Epithelial cell of proximal tubule (primary cell): ENCODE results near the gene ZNF594. TPM values are rescaled to one million over a fixed set of nuclear protein-coding genes. Genes with fewer than 3 reads are reported as not detected.
"Not testable (repeated sequence)": the region's sequence is repeated elsewhere in the genome, so short reads cannot be mapped to it uniquely, and the experiment has no call there.

ENCODE experiments used
- DNase-seq: peaks from one replicate; pipeline ENCODE4 v3.0.0-alpha.2; 2011; ENCODE audit warnings: low read depth
- H3K4me3 ChIP-seq: 2 replicates; pipeline ENCODE4 v1.5.1; 2011; ENCODE audit warnings: low read depth, mild to moderate bottlenecking, low read length
- total RNA-seq: library from RNA; depleted of rRNA; stranded (reverse); fragments of >200 nt; gene quantifications from 2 replicates; pipeline ENCODE4 v1.2.3, GENCODE V29; 2015
- TF ChIP-seq, protein P1 (sequence below): conservative IDR thresholded peaks from 2 replicates; pipeline ENCODE4 v1.5.1; 2012; ENCODE audit warnings: low read depth, mild to moderate bottlenecking, low read length

The ZNF594 gene
- total RNA-seq, 1 donor from 2014 or later = 1.7 TPM

DNA sequence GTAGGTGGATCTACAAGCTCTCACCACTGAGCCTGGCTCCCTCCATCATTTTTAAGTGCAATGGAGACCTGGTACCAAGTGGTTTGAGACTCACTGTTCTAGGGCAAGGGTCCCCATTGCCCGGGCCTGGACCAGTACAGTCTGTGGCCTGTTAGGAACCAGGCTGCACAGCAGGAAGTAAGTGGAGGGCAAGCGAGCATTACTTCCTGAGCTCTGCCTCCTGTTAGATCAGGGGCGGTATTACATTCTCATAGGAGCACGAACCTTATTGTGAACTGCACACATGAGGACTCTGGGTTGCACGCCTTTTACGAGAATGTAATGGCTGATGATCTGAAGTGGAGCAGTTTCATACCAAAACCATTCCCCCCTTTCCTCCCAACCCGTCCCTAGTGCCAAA is 6.8 kb upstream of the ZNF594 start:
- DNase-seq = no peak
- TF ChIP-seq, protein P1, sequence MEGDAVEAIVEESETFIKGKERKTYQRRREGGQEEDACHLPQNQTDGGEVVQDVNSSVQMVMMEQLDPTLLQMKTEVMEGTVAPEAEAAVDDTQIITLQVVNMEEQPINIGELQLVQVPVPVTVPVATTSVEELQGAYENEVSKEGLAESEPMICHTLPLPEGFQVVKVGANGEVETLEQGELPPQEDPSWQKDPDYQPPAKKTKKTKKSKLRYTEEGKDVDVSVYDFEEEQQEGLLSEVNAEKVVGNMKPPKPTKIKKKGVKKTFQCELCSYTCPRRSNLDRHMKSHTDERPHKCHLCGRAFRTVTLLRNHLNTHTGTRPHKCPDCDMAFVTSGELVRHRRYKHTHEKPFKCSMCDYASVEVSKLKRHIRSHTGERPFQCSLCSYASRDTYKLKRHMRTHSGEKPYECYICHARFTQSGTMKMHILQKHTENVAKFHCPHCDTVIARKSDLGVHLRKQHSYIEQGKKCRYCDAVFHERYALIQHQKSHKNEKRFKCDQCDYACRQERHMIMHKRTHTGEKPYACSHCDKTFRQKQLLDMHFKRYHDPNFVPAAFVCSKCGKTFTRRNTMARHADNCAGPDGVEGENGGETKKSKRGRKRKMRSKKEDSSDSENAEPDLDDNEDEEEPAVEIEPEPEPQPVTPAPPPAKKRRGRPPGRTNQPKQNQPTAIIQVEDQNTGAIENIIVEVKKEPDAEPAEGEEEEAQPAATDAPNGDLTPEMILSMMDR = no peak
- no peak overlapping the region for H3K4me3 ChIP-seq

DNA sequence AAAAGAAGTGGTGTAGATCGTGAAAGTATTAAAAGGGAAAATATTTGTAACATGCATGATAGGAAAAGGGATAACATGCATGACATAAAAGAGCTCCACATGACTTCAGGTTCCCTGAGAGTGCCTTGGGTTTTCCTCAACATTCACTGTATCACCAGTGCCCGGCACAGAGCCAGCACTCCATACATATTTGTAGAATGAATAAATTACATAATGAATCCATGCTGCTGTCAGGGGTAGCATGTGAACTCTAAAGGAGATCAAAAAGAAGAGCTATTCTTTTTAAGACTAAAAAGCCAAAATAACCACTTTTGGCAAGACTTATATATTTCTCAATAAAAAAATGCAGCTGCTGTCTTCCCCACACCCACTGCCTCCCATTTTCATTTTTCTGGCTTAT is 2.7 kb upstream of the ZNF594 start:
- H3K4me3 ChIP-seq = no peak overlapping the region
- TF ChIP-seq, protein P1 = no peak
- DNase-seq = no peak

DNA sequence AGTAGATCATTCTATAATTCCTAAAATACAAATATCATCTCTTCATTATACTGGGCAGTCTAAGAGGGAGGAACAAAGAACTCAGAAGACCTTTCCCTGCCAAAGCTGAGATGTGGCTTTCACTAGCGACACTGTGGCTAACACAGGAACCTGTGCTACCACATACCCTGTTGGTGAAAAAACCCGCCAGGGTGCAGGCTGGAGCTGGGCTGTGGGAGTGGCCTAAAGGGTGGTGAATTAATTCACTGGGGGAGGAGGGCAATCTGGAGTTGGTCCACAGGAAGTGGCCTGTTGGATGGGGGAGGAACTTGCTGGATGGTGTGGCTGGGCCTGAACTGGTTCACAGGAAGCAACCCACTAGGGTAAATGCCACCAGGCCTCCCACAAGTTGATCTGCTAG is 7.4 kb downstream of the ZNF594 start:
- H3K4me3 ChIP-seq = no peak overlapping the region
- TF ChIP-seq, protein P1 = no peak
- DNase-seq = no peak

DNA sequence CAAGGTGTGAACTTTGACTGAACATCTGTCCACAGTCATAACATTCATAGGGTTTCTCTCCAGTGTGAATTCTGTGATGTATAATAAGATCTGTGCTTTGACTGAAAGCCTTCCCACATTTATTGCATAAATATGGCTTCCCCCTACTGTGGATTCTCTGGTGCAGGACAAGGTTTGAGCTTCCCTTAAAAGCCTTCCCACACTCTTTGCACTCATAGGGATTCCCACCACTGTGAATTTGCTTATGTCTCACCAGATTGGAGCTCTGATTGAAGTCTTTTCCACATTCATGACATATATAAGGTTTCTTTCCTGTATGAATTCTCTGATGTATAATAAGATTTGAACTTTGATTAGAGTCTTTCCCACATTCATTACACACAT is 8.3 kb downstream of the ZNF594 start:
- TF ChIP-seq, protein P1 = no peak
- no peak overlapping the region for H3K4me3 ChIP-seq
- DNase-seq = no peak

DNA sequence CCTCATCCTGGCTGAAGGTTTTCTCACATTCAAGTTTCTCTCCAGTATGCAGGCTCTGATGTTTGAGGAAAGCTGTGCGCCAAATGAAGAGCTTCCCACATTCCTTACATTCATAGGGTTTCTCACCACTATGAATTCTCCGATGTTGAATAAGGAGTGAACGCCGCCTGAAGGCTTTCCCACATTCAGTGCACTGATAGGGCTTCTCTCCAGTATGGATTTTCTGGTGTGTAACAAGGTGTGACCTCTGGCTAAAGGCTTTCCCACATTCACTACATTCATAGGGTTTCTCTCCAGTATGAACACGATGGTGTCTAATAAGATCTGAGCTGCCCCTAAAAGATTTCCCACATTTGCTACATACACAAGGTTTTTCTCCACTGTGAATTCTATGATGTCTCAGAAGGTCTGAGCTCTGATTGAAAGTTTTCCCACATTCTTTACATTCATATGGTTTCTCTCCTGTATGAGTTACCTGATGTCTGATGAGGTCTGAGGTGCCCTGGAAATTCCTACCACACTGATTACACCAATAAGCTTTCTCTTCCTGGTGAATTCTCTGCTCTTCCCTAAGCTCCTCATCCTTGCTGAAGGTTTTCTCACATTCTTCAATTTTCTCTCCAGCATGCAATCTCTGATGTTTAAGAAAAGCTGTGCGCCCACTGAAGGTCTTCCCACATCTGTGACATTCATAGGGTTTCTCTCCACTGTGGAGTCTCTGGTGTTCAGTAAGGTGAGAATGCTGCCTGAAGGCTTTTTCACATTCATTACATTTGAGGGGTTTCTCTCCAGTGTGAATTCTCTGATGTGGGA is 8.9 kb downstream of the ZNF594 start:
- TF ChIP-seq, protein P1 = no peak
- DNase-seq = no peak

DNA sequence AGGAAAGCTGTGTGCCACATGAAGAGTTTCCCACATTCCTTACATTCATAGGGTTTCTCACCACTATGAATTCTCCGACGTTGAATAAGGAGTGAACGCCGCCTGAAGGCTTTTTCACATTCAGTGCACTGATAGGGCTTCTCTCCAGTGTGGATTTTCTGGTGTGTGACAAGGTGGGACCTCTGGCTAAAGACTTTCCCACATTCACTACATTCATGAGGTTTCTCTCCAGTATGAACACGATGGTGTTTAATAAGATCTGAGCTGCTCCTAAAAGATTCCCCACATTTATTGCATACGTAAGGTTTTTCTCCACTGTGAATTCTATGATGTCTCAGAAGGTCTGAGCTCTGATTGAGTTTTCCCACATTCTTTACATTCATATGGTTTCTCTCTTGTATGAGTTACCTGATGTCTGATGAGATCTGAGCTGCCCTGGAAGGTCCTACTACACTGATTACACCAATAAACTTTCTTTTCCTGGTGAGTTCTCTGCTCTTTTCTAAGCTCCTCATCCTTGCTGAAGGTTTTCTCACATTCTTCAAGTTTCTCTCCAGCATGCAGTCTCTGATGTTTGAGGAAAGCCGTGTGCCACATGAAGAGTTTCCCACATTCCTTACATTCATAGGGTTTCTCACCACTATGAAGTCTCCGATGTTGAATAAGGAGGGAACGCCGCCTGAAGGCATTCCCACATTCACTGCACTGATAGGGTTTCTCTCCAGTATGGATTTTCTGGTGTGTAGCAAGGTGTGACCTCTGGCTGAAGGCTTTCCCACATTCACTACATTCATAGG is 10.0 kb downstream of the ZNF594 start:
- no peak for DNase-seq
- H3K4me3 ChIP-seq = no peak overlapping the region
- TF ChIP-seq, protein P1 = no peak

More for the DNA sequence above, 8.9 kb downstream of the ZNF594 start:
- H3K4me3 ChIP-seq = no peak overlapping the region

DNA sequence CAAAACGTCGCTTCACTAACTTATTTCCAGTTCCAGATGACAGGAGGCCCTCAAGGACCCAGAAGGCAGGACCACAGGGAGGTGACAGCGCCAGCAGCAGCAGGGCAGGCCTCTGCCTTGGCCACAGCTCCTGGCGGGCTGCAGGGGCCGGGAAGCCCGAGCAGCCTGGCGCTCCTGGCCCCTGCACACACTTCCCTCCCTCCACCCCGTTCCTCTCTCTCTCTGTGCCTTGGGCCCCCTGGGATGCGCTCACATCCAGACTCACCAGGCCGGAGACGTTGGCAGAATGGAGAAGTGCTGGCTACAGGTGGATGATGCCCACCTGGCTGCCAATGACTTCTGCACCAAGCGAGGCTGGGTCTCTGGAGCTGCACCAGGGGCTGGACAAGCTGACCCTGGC is 12.7 kb downstream of the ZNF594 start:
- DNase-seq = no peak
- TF ChIP-seq, protein P1 = no peak
- H3K4me3 ChIP-seq = no peak overlapping the region

DNA sequence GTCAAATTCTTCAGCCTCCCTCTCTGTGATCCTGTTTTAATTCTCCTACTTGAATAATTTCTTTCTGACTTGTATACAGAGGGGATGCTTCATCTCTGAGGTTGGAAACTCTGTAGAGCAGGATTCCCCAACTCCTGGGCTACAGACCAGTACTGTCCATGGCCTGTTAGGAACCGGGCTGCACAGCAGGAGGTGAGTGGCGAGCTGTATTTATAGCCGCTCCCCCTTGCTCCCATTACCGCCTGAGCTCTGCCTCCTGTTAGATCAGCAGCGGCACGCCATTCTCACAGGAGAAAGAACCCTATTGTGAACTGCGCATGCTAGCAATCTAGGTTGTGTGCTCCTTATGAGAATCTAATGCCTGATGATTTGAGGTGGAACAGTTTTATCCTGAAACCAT is 16.6 kb downstream of the ZNF594 start:
- not testable (repeated sequence) for DNase-seq, H3K4me3 ChIP-seq

DNA sequence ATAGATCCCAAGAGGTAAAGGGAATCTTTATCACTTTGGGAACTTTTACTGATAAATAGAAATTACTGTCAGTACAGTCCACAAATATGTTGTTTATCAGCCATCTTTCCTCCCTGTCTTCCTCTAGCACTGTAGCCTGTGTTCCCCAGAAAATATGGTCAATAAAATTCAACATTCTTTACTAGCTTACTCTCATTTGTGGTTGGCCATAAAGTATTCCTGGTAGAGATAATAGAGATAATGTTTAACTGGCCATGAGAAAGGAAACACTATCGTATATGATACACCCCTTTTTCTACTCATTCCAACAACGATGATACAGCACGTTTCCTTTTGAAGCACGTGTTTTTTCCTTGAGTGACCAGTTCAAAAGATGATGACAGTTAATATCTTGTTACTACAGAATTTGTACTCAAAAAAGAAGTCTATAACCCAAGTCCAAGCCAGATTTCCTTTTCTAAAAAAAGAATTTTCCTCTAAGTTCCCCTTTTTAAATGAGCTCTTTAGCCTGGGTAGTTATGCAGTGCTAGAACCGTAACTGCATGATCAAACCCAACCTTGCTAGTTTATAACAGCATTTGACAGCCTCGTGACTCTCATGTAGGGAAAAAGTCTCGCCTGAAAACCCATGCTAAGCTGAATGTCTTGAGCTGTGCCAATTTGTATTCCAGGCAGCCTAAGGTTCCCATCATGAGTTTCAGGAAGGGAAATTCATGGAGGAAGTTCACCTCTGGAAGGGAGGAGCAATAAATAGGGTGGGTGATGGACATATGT is 25.7 kb downstream of the ZNF594 start:
- DNase-seq = not testable (repeated sequence)

More for the DNA sequence above, 25.7 kb downstream of the ZNF594 start:
- not testable (repeated sequence) for H3K4me3 ChIP-seq
